Activated effector memory CD4-positive, alpha-beta T cell treated with Interleukin-2 at 50 U/mL for 16 hours (primary cell): Measurements from ENCODE around the gene NSRP1.
"Not testable (repeated sequence)": the region's sequence is repeated elsewhere in the genome, so short reads cannot be mapped to it uniquely, and the experiment has no call there.

Experiments used
- DNase-seq: peaks from one replicate; pipeline ENCODE4 v3.0.0-alpha.2; 2020

The NSRP1 gene

GRCh38 chr17:30225112-30225511 is 108.5 kb downstream of the NSRP1 start:
- no peak for DNase-seq

GRCh38 chr17:30225919-30226553 is 109.4 kb downstream of the NSRP1 start:
- DNase-seq = no peak

DNA sequence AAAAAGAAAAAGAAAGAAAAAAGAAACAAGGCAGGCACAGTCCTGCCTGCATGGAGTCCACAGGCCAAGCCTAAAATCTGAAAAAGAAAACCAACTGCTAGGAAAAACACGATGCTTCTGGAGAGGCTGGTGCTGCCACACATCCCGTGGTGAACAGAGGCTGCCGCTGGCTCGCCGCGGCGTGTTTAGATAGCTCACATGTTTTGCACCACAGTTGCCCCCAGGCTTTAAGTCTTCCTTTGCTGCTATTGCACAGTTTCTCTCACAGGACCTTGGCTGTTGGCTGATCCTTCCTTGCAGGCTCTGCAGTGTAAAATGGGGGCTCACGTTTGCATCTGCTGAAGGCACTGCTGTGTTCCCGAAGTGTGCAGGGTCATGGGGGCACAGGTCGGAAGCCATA is 110.3 kb downstream of the NSRP1 start:
- DNase-seq = no peak

DNA sequence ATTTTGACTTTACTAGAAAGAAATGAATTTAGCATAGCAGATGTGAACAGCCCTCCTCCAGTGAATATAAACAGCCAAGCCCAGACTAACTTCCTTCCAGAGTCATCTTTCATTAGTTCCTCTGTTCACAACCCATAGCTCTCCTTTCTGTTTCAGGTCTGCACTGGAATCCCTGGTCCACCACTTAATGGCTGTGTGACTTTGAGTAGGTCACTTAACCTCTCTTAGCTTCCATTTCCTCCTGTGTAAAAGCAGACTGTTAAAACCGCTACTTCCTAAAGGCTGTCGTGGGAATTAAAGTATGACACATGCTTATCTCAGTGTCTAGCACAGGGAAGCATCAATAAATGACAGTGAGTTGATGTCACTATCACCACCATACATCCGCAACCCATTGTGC is 111.4 kb downstream of the NSRP1 start:
- DNase-seq = no peak

- DNase-seq = no peak
Measured at GRCh38 chr17:30229012-30229411, 112.4 kb downstream of the NSRP1 start.

GRCh38 chr17:30230009-30230408 is 113.4 kb downstream of the NSRP1 start:
- not testable (repeated sequence) for DNase-seq

DNA sequence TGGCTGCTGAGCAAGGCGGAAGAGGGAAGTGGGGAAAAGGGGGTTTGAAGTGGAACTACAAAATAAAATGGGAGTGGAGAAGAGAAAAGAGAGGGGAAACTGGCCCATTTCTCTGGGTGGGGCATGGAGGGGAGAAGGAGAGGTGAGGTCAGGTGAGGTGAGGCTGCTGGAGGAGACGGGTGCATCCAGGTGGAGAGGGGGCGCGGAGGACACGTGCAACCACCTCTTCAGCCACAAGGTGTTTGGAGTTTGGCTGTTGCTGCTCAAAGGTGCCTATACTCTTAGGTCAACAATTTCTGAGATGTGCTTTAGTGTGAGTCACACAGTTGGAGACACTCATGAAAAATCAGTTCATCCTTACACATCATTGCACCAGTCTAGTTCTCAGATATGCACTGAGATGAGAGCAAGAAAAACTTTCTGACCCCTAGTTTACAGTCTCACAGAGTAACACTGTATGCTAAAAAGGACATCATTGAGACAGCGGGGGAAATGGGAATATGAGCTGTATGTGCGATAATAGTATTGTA is 114.0 kb downstream of the NSRP1 start:
- DNase-seq = no peak

DNA sequence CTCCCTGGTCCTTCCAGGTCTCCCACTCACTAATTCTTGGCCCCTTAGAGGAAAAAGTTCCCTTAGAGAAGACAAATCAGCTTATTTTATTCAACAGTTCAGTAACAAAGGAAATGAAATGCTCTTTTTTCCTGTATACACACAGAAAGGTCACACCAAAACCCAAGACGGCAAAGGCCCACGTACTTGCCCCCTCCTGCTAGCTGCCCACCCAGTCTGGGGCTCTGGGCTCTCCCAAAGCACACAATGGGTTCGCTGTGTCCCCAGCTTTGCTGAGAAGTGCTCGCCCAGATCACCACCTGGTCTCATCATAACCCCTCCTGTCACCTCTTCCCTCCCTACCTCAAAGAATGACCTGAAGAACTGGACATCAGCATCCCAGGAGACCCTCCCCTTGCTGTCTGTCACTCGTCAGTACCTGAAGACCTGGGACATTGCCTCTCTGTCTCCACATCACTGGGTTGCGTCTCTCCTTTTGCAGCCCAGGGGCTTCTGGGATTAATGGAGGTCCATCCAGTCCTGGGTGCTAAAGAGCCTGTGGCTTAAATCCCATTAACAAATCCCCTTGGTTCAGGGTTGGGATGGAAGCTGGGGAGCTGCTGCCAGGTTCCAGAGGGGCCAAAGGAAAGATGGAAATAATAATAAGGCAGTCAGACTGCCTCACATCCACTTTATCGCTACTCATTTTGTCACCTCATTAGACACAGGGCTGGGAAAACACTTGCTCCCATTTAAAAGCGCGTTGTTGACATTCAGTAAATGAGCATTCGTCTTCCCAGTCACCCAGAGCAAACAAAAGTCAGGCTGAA is 115.6 kb downstream of the NSRP1 start:
- no peak for DNase-seq

DNA sequence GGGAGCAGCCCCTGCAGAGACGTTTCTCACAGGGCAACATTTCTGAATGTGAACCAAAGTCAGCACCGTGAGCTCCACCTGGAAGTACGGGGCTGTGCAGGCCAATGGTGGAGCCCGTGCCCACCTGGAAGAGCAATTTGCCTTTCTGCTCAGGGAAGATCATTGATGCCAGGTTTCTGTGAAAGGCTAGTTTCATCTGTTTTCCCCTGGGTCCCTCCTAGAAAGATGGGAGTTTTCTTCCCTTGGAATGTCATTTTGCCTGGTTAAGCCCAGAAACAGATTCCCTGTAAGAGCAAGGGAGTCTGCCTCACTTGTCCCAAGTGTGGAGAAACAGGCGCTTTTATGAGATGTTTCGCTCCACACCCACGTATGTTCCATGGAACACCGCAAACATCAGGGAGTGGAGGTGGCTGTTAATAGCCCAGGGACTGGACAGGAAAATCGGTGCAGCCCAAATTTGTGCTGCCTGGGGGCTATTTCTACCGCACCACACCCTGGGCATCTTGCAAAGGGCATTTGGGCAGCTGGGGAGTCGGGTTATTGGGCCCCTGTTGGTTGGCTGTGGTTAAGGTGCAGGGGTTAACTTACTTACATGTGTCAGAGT is 116.3 kb downstream of the NSRP1 start:
- DNase-seq = no peak

- no peak for DNase-seq
Measured at GRCh38 chr17:30234296-30234695, 117.7 kb downstream of the NSRP1 start.

GRCh38 chr17:30234964-30235363 is 118.3 kb downstream of the NSRP1 start:
- no peak for DNase-seq

GRCh38 chr17:30235386-30236296 is 119.0 kb downstream of the NSRP1 start, which contains the start of gene SLC6A4:
TSS of gene SLC6A4 (minus strand) at chr17:30235697. CDS start at chr17:30221958, 13,739 bp downstream.
- no peak for DNase-seq
